HG03521 (cell line): ENCODE measurements around the gene UBA1.

Source experiments
- ATAC-seq: cut with Tn5 transposase; IDR thresholded peaks from one replicate; pipeline ENCODE4 v1.9.1; 2021; ENCODE audit warnings: mild to moderate bottlenecking, moderate library complexity; ENCODE audit not compliant: unreplicated experiment

UBA1 gene

GRCh38 chrX:47227334-47227583 lies 33.6 kb downstream of the UBA1 start:
- no peak for ATAC-seq

- ATAC-seq: no peak
Observed at GRCh38 chrX:47228550-47229270, 35.1 kb downstream of the UBA1 start.

GRCh38 chrX:47229427-47229826 lies 35.8 kb downstream of the UBA1 start:
- no peak for ATAC-seq

GRCh38 chrX:47230136-47230868 lies 36.7 kb downstream of the UBA1 start:
- ATAC-seq: no peak

- ATAC-seq: no peak
Observed at GRCh38 chrX:47231167-47231566, 37.5 kb downstream of the UBA1 start.

- ATAC-seq: no peak
Observed at GRCh38 chrX:47232197-47232802, 38.7 kb downstream of the UBA1 start.

- peak; percentile 17 for ATAC-seq
Observed at GRCh38 chrX:47232803-47233332, 39.2 kb downstream of the UBA1 start, which contains the start of gene USP11. USP11 (plus strand) TSS chrX:47233009; CDS start chrX:47233044, 35 bp downstream.

- ATAC-seq: peak; percentile 81
Observed at GRCh38 chrX:47233333-47234113, 39.9 kb downstream of the UBA1 start.

- ATAC-seq: no peak
Observed at GRCh38 chrX:47234583-47234982, 41.0 kb downstream of the UBA1 start.

GRCh38 chrX:47235691-47236103 lies 42.1 kb downstream of the UBA1 start:
- no peak for ATAC-seq

- no peak for ATAC-seq
Observed at GRCh38 chrX:47239199-47239598, 45.6 kb downstream of the UBA1 start.

GRCh38 chrX:47239898-47240545 lies 46.4 kb downstream of the UBA1 start:
- no peak for ATAC-seq

GRCh38 chrX:47240619-47241018 lies 47.0 kb downstream of the UBA1 start:
- ATAC-seq: no peak

- no peak for ATAC-seq
Observed at GRCh38 chrX:47241201-47242011, 47.8 kb downstream of the UBA1 start.

GRCh38 chrX:47242321-47242720 lies 48.7 kb downstream of the UBA1 start:
- ATAC-seq: no peak

- ATAC-seq: no peak
Observed at GRCh38 chrX:47243351-47243750, 49.7 kb downstream of the UBA1 start.

- no peak for ATAC-seq
Observed at GRCh38 chrX:47244676-47245075, 51.0 kb downstream of the UBA1 start.

GRCh38 chrX:47245156-47245555 lies 51.5 kb downstream of the UBA1 start:
- ATAC-seq: no peak

- no peak for ATAC-seq
Observed at GRCh38 chrX:47247206-47247998, 53.8 kb downstream of the UBA1 start.
